Activated CD4-positive, alpha-beta T cell treated with anti-CD3 and anti-CD28 coated beads for 48 hours (primary cell): ENCODE data around the gene DDX11.
"Not testable (repeated sequence)": the region's sequence is repeated elsewhere in the genome, so short reads cannot be mapped to it uniquely, and the experiment has no call there.

Experiments
- DNase-seq: peaks from one replicate; pipeline ENCODE4 v3.0.0-alpha.2; 2020

DDX11 gene

GRCh38 chr12:31100503-31101208, 27.0 kb downstream of the DDX11 start:
- DNase-seq, result not testable (repeated sequence)

DNA sequence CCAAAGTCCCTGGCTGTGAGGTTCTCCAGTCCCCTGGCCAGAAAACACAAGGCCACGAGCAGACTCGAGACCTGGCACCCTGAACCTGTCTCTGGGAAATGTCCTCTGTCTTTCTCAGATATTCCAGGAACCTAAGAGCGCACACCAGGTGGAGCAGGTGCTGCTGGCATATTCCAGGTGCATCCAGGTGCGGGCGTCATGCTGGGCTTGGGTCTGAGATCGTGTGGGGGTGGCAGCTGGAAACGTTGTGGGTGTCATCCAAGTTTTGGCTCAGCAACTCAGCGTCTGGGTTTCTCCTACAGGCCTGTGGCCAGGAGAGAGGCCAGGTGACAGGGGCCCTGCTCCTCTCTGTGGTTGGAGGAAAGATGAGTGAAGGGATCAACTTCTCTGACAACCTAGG, 28.5 kb downstream of the DDX11 start:
- not testable (repeated sequence) for DNase-seq

GRCh38 chr12:31102596-31102995, 28.9 kb downstream of the DDX11 start:
- not testable (repeated sequence) for DNase-seq

DNA sequence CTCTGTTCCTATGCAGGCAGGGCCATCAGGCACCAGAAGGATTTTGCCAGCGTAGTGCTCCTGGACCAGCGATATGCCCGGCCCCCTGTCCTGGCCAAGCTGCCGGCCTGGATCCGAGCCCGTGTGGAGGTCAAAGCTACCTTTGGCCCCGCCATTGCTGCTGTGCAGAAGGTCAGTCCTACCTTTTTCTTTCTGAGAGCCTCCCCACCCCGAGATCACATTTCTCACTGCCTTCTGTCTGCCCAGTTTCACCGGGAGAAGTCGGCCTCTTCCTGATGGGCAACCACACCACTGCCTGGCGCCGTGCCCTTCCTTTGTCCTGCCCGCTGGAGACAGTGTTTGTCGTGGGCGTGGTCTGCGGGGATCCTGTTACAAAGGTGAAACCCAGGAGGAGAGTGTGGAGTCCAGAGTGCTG, 29.9 kb downstream of the DDX11 start:
- not testable (repeated sequence) for DNase-seq

- not testable (repeated sequence) for DNase-seq
These were observed 30.6 kb downstream of the DDX11 start for GRCh38 chr12:31104220-31104619.

DNA sequence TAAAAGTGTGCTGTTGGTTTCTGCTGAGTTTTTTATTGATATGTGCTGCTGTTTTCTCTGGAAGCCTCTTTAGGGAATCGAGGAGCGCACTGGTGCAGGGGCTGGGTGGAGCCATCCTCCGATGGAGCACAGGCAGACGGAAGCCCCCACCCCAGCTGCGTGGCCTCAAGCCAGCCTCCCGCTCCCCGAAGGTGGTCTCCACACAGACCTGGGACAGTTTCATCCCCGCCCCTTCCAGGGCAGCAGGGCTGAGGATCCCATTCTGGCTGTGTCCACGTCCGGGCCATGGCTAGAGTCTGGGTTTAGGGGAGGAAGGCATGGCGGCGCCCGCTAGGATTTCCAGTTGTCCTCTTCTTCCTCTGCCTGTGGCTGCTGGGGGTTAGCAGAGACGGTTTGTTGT, 31.1 kb downstream of the DDX11 start:
- DNase-seq, result not testable (repeated sequence)

DNA sequence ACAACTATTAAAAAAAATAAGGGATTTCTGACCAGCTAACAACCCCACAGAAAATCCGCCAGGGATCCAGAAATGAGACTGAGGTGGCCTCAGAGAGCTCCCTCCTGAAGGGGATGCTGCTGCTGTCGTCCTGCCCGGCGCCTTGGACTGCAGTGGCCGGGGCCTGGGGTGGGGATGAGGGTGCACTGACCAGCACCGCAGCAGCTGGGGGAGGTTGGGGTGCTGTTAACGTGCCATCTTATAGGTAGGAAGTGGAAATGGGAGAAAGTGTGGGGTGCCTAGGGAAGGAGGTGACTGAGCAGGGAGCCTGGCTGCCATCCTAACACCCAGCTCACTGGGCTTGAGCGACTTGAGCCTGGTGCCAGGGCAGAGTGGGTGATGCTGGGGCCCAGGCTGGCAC, 32.0 kb downstream of the DDX11 start:
- DNase-seq, result no peak

DNA sequence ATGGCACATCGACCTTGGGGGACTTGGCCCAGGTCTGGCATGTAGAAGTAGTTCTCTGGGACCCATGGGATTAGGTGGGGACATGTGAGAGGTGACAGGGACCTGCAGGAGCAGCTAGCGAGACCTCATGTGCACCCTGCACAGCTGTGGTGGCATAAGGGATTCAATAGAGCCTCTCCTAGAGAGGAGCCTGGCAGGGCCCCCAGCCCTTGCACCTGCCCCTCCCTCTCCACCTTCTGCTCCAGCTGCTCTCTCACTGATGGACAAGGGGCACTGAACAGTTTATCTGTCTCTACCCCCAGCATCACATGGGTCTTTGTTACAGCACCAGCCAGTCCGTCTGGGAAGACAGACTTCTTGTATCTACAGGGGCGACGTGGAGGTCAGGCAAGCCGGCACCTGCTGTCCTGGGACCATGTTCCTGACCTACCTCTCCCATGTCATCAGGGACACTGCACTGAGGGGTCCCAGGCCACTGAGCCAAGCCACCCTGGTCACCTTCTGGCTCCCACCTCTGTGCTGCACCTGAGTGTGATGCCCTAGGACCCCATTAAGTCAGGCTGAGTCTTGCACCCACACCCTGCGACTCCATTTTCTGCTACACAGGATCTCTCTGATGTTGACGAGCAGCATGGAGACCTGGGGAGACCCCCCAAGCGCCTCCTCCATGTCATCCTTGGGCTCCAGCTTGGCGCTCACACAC, 32.6 kb downstream of the DDX11 start:
- no peak for DNase-seq

DNA sequence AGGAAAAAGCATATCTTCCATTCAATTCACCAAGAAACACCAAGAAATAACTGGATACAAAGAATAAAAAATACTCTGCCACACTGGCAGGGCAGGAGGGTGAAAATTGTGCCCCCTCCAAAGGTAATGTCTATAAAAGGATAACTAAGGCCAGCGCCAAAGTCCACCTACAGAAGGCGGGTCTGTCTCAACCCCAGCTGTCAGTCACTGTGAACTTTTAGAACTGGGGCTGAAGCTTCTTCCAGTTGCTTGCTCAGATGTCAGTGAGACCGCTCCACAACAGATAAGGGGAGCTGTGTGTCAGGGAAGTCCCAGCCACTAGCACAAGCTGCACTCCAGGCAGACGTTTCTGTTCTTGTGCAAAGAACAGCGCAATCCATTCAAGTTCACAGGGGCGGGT, 36.1 kb downstream of the DDX11 start:
- not testable (repeated sequence) for DNase-seq

DNA sequence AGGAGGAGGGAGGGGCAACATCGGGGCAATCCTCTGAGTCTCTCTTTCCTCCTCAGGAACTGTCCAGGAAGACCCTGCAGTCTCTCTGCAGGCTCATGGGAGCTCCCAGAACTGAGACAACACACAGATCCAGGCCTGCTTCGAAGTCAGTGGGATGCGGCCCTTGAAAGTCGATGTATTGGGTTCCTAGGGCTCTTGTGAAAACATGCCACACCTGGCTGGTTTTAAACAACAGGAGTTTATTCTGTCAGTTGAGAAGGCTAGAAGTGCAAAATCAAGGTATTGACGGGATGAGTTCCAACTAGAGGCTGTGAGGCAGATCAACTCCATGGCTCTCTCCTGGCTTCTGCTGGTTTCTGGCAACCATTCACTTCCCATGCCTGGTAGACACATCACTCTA, 36.6 kb downstream of the DDX11 start:
- DNase-seq, result not testable (repeated sequence)

DNA sequence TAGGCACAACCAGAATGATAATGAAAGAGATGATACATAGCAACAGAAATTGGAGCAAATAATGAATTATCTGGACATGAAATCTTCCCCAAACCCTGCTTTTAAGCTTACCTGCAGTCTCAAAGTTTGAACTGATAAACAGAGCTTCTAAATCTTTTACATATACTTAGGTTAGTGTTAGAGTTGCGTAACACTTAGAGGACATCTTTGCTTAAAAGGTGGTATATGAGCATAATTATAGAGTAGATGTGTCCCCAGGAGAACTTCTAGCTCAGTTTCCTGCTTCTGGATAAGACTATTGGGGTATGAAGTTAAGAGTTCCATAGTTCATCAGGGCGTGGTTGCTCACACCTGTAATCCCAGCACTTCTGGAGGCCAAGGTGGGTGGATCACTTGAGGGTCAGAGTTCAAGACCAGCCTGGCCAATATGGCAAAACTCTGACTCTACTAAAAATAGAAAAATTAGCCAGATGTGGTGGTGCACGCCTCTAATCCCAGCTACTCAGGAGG, 41.5 kb downstream of the DDX11 start:
- not testable (repeated sequence) for DNase-seq

GRCh38 chr12:31116846-31117202, 43.2 kb downstream of the DDX11 start:
- not testable (repeated sequence) for DNase-seq

- DNase-seq, result peak; percentile 71
These were observed 43.7 kb downstream of the DDX11 start for GRCh38 chr12:31117203-31118011.

DNA sequence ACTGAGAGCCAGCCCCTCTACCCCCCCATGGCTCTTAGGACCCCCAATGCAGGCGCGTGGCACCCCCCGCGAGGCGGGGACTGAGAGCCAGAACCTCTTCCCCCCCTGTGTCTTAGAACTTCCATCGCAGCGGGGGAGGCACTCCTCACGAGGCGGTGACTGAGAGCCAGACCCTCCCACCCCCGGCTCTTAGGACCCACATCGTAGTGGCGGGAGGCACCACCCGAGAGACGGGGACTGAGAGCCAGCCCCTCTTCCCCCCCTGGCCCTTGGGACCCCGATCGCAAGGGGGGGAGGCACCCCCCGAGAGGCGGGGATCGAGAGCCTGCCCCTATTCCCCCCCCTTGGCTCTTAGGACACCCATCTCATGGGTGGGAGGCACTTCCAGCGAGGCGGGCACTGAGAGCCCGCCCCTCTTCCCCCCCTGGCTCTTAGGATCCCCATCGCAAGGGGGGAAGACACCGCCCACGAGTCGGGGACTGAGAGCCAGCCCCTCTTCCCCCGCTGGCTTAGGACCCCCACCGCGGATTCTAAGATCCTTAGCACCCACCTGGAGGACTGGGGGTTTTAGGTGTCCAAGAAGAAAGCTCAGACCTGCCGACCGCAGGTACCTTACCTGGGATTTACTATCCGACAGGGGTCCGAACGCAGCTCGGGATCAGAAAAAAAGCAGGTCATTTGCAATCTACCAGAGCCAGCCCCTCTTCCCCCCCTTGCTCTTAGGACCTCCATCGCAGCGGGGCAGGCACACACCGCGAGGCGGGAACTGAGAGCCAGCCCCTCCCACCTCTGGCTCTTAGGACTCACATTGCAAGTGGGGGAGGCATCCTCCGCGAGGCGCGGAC, 44.9 kb downstream of the DDX11 start:
- peak; percentile 36 for DNase-seq

- no peak for DNase-seq
These were observed 45.6 kb downstream of the DDX11 start for GRCh38 chr12:31119192-31119802.

GRCh38 chr12:31119803-31120211, 46.1 kb downstream of the DDX11 start:
- no peak for DNase-seq

GRCh38 chr12:31120392-31121008, 46.8 kb downstream of the DDX11 start:
- DNase-seq, result no peak

GRCh38 chr12:31121022-31121728, 47.5 kb downstream of the DDX11 start:
- not testable (repeated sequence) for DNase-seq

- DNase-seq, result no peak
These were observed 48.8 kb downstream of the DDX11 start for GRCh38 chr12:31122481-31122880.

DNA sequence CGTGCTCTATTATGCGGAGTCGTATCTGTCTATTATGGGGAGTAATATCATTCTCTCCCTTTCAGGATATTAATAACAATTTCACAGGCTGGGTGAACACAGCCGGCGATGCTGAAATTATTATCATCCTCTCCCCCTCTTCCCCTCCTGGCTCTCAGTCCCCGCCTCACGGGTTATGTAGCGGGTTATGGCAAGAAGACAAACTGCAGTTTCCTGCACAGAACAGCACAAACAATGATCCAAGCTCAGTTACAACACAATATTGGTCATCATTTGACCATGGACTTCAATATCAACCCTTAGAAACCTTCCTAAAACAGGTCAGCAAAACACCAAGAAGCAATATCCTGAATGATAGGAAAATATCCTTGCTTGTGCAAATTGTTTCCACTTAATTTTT, 50.5 kb downstream of the DDX11 start:
- not testable (repeated sequence) for DNase-seq

GRCh38 chr12:31125171-31125570, 51.5 kb downstream of the DDX11 start:
- DNase-seq, result not testable (repeated sequence)
